Breast epithelium (tissue), 3 donors: ENCODE results near the gene FIGLA.
"Not testable (repeated sequence)": the region's sequence is repeated elsewhere in the genome, so short reads cannot be mapped to it uniquely, and the experiment has no call there.

Source experiments
- CTCF ChIP-seq, 3 donors: fragments of 450-650 bp; IDR thresholded peaks; one replicate each; pipeline ENCODE4 v1.5.1; 2016 to 2017; ENCODE audit warnings: antibody characterized with exemption in 3 of 3, mild to moderate bottlenecking in 3 of 3, moderate library complexity in 3 of 3
- POLR2A ChIP-seq: fragments of 450-650 bp; IDR thresholded peaks from one replicate; pipeline ENCODE4 v1.6.1; 2016; ENCODE audit warnings: antibody characterized with exemption, mild to moderate bottlenecking, moderate library complexity
- POLR2AphosphoS5 ChIP-seq, 3 donors: sonication (generic); formaldehyde crosslinking; IDR thresholded peaks; one replicate each; pipeline ENCODE4 v1.6.1; 2017; ENCODE audit warnings: antibody characterized with exemption in 3 of 3

GRCh38 chr2:70797996-70798395 lies 7.6 kb upstream of the FIGLA start:
- TF ChIP-seq CTCF (IDR thresholded peaks at IDR 0.05); POLR2AphosphoS5 (IDR thresholded peaks at IDR 0.05); POLR2A: not testable (repeated sequence)
